GM12875 (cell line): ENCODE data around the gene BICDL2.

Source experiments
- H3K4me3 ChIP-seq: one replicate; pipeline ENCODE4 v1.5.1; 2011; ENCODE audit warnings: low read depth, low read length, control low read depth
- CTCF ChIP-seq: IDR thresholded peaks from 2 replicates; pipeline ENCODE4 v1.5.1; 2011; ENCODE audit warnings: low read depth, mild to moderate bottlenecking, control low read depth, inconsistent platforms, low read length, moderate library complexity, borderline replicate concordance; ENCODE audit not compliant: insufficient read depth

BICDL2 gene

DNA sequence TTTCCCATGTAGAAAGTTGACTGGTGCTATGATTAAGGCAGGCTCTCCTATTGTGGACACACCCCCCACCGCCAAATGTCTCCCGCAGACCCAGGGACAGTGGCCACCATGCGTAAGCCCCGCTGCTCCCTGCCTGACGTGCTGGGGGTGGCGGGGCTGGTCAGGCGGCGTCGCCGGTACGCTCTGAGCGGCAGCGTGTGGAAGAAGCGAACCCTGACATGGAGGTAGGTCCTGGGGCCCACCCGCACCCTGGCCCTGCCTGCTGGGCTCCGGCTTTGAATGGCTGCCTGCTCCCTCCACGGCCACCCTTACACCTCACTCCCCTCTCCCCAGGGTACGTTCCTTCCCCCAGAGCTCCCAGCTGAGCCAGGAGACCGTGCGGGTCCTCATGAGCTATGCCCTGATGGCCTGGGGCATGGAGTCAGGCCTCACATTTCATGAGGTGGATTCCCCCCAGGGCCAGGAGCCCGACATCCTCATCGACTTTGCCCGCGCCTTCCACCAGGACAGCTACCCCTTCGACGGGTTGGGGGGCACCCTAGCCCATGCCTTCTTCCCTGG, 13.3 kb upstream of the BICDL2 start:
- TF ChIP-seq CTCF: no peak

GRCh38 chr16:3047387-3047720, 10.6 kb upstream of the BICDL2 start:
- no peak for TF ChIP-seq CTCF
- no peak overlapping the region for H3K4me3 ChIP-seq

More for the DNA sequence above, 13.3 kb upstream of the BICDL2 start:
- H3K4me3 ChIP-seq: no peak overlapping the region

- peak overlapping the region; percentile 60 for H3K4me3 ChIP-seq
- no peak for TF ChIP-seq CTCF
These were observed 10.1 kb upstream of the BICDL2 start for GRCh38 chr16:3046641-3047386.

DNA sequence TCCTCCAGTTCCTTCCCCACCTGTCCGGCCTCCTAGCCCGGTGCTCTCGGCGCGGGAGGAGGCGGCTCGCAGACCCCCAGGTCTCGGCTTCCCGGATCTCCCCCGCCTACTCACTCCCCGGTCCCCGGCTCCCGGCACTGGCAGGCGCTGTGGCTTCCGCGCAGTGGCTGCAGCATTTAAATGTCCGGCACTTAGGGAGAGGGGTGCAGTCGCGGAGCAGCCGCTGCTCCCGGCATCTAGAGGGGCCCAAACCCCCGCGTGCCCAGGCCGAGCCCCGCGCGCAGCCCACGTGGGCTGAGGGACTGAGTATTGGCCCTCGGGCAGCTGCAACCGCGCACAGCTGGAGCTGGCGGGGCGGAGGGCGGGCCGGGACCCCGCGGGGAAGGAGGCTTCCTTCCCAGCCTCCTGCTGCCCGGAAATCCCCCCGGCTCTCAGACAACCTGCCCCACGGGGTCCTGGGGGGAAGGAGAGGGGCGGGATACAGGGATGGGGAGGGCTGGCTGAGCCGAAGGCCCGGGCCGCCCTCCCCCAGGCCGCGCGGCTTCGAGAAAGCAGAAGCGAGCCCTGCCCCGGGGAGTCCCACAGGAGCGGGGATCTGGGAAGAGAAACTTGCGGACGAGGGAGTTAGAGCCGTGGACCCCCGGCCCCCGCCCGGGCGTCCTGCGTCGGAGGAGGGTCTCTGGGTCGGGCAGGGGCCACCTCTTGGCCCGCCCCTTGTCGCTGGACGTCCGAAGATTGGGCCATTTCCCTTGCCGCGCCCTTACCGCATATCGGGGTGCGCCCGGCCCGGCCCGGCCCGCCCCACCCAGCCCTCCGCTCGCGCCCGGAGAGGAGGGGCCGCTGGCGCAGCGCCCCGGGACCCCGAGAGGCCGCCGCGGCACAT, 9.3 kb upstream of the BICDL2 start, which contains the start of gene MMP25:
TSS of gene MMP25 (plus strand) at position 804 of the 883 bp plus-strand sequence. CDS start 357 bp downstream, outside the sequence.
- TF ChIP-seq CTCF: no peak
- H3K4me3 ChIP-seq: peak within 1 kb of the TSS; percentile 60

DNA sequence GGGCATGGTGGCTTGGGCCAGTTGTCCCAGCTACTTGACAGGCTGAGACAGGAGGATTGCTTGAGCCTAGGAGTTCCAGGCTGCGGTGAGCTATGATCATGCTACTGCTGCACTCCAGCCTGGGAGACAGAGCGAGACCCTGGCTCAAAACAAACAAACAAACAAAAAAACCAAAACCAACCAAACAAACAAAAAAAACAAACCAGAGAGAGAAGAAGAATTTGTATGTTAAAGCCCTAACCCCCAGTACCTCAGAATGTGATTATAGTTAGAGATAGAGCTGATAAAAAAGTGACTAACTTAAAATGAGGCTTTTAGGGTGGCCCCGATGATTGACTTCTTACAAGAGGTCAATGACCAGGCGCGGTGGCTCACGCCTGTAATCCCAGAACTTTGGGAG, 8.0 kb upstream of the BICDL2 start:
- TF ChIP-seq CTCF: no peak
- no peak overlapping the region for H3K4me3 ChIP-seq

- no peak for TF ChIP-seq CTCF
- no peak overlapping the region for H3K4me3 ChIP-seq
These were observed 5.6 kb upstream of the BICDL2 start for GRCh38 chr16:3042376-3042775.
